CD8-positive, alpha-beta memory T cell (primary cell): ENCODE data around the gene C1QL3. TPM values are rescaled to one million over a fixed set of nuclear protein-coding genes. Genes with fewer than 3 reads are reported as not detected.

Source experiments
- CTCF ChIA-PET: fragments of 350-600 bp; sonication (Branson Sonifier 250); formaldehyde crosslinking; loops from one replicate; lab custom pipeline; 2021; ENCODE audit warnings: antibody characterized with exemption; lab: Charles Lee
- POLR2A ChIA-PET: fragments of 350-600 bp; sonication (Branson Sonifier 250); formaldehyde crosslinking; loops from one replicate; lab custom pipeline; 2021; ENCODE audit warnings: antibody characterized with exemption; lab: Charles Lee
- DNase-seq, 5 donors: peaks; one replicate each; pipeline versions ENCODE4 v3.0.0 to v3.0.0-alpha.2; 2020 to 2022; ENCODE audit warnings: mixed read lengths in 1 of 5
- H3K27ac ChIP-seq: one replicate; pipeline ENCODE4 v1.7.0; 2013; ENCODE audit warnings: low read depth, mild to moderate bottlenecking, low read length, moderate library complexity
- H3K27me3 ChIP-seq: 2 replicates; pipeline ENCODE4 v1.7.0; 2013; ENCODE audit warnings: low read length, mild to moderate bottlenecking; ENCODE audit not compliant: insufficient read depth, poor library complexity, severe bottlenecking
- H3K36me3 ChIP-seq: 2 replicates; pipeline ENCODE4 v1.7.0; 2013; ENCODE audit warnings: mild to moderate bottlenecking, low read length, moderate library complexity; ENCODE audit not compliant: insufficient read depth
- H3K4me1 ChIP-seq: 2 replicates; pipeline ENCODE4 v1.7.0; 2013; ENCODE audit warnings: mild to moderate bottlenecking, low read length, moderate library complexity; ENCODE audit not compliant: insufficient read depth
- H3K4me3 ChIP-seq: 2 replicates; pipeline ENCODE4 v1.7.0; 2013; ENCODE audit warnings: mild to moderate bottlenecking, low read length
- H3K9me3 ChIP-seq: 2 replicates; pipeline ENCODE4 v1.7.0; 2013; ENCODE audit warnings: mild to moderate bottlenecking, low read length
- H3K27ac Mint-ChIP-seq, 8 donors: one replicate each; pipeline ENCODE4 v1.8.0; 2020 to 2021; ENCODE audit warnings: mixed read lengths in 8 of 8, mild to moderate bottlenecking in 6 of 8, inconsistent platforms in 3 of 8, moderate library complexity in 3 of 8
- H3K27me3 Mint-ChIP-seq, 2 donors: one replicate each; pipeline ENCODE4 v1.8.0; 2020 to 2021; ENCODE audit warnings: mixed read lengths in 2 of 2, mild to moderate bottlenecking in 1 of 2, moderate library complexity in 1 of 2
- H3K36me3 Mint-ChIP-seq, 3 donors: one replicate each; pipeline ENCODE4 v1.8.0; 2020 to 2021; ENCODE audit warnings: mixed read lengths in 3 of 3, inconsistent platforms in 1 of 3, mild to moderate bottlenecking in 1 of 3
- H3K4me1 Mint-ChIP-seq, 3 donors: one replicate each; pipeline ENCODE4 v1.8.0; 2020 to 2021; ENCODE audit warnings: mixed read lengths in 3 of 3, inconsistent platforms in 1 of 3, mild to moderate bottlenecking in 1 of 3
- H3K4me3 Mint-ChIP-seq, 7 donors: one replicate each; pipeline ENCODE4 v1.8.0; 2020 to 2021; ENCODE audit warnings: mixed read lengths in 7 of 7, mild to moderate bottlenecking in 6 of 7, moderate library complexity in 4 of 7, inconsistent platforms in 2 of 7
- H3K9me3 Mint-ChIP-seq, 5 donors: one replicate each; pipeline ENCODE4 v1.8.0; 2020 to 2022; ENCODE audit warnings: mixed read lengths in 5 of 5, mild to moderate bottlenecking in 3 of 5, moderate library complexity in 2 of 5, inconsistent platforms in 1 of 5
- polyA plus RNA-seq: library from polyadenylated mRNA; unstranded; fragments of 300-500 nt; fragmentation: Illumina TruSeq; gene quantifications from one replicate; pipeline ENCODE4 v1.2.3, GENCODE V29; 2021
- total RNA-seq, 2 experiments: library from RNA; stranded (reverse); gene quantifications; one replicate each; pipeline ENCODE4 v1.2.3, GENCODE V29; 2021

Gene C1QL3
- total and polyA plus RNA-seq, 3 experiments from 2014 or later: 0.18 to 0.31 (median 0.26) TPM

DNA sequence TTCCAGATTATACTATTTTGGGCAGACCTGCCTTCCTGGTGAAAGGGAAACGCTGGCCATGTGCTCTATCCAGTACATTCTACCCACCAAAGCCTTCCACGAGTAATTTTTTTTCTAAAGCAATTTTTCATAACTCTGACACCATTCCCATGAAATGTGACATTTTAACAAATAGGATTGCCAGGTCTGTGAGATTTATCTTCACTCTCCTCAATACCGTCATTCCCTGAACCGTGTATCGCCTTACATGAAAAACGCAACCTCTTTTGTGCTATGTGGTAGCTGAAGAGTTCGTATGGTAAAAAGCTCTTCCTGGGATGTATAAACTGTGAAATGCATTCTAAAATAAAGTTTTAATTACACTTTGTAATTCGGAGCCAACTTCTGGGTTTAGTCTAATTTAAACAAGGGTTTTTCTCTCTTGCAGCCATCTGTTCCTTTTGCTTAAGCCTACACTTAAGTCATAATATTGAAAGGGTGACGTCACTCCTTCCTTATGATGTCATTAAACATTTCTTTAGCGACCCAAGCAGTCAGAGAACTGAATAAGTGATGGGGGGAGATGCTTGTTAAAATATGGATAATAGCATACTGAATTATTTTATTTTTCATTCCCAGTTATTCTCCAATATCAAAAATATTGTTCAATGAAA is 27.7 kb downstream of the C1QL3 start:
- Histone ChIP-seq H3K4me3 (no peak overlapping the region), H3K9me3 (no peaks in the 10 kb centered on the region), H3K4me1 (no peaks in the 10 kb centered on the region), H3K27ac (no peak overlapping the region), H3K36me3 (no peaks in the 10 kb centered on the region), H3K27me3 (no peaks in the 10 kb centered on the region)
- CTCF ChIA-PET: no interaction called here
- peaks cover 0 to 11% (median 5%) of the 10 kb centered on the region in 3 donors for H3K4me1 Mint-ChIP-seq
- H3K36me3 Mint-ChIP-seq: peaks cover 0 to 55% (median 31%) of the 10 kb centered on the region in 3 donors
- no peaks in the 10 kb centered on the region for H3K9me3 Mint-ChIP-seq
- H3K27ac Mint-ChIP-seq: peak overlapping the region in 1 of 8 donors; percentile 66
- POLR2A ChIA-PET: no interaction called here
- peaks cover 0 to 2% of the 10 kb centered on the region in 2 donors for H3K27me3 Mint-ChIP-seq
- DNase-seq: no peak
- no peak overlapping the region for H3K4me3 Mint-ChIP-seq

- Histone ChIP-seq H3K9me3 (no peaks in the 10 kb centered on the region), H3K4me3 (no peak overlapping the region), H3K27me3 (no peaks in the 10 kb centered on the region), H3K27ac (no peak overlapping the region), H3K4me1 (no peaks in the 10 kb centered on the region), H3K36me3 (no peaks in the 10 kb centered on the region)
- Mint-ChIP-seq H3K36me3 (peaks cover 4 to 53% (median 31%) of the 10 kb centered on the region in 3 donors), H3K4me1 (peaks cover 0 to 8% (median 5%) of the 10 kb centered on the region in 3 donors), H3K4me3 (no peak overlapping the region), H3K27ac (peak overlapping the region in 1 of 8 donors; percentile 39), H3K27me3 (peaks cover 0 to 2% of the 10 kb centered on the region in 2 donors), H3K9me3 (no peaks in the 10 kb centered on the region)
- CTCF ChIA-PET: no interaction called here
- POLR2A ChIA-PET: no interaction called here
- DNase-seq: no peak
Observed at GRCh38 chr10:16491933-16492332, 29.7 kb downstream of the C1QL3 start.

- H3K4me3 Mint-ChIP-seq: no peak overlapping the region
- DNase-seq: no peak
- peaks cover 13 to 57% (median 31%) of the 10 kb centered on the region in 3 donors for H3K36me3 Mint-ChIP-seq
- H3K27me3 Mint-ChIP-seq: no peaks in the 10 kb centered on the region
- H3K4me1 Mint-ChIP-seq: peaks cover 0 to 4% (median 0%) of the 10 kb centered on the region in 3 donors
- ChIA-PET POLR2A (no interaction called here), CTCF (no interaction called here)
- Histone ChIP-seq H3K9me3 (no peaks in the 10 kb centered on the region), H3K4me1 (no peaks in the 10 kb centered on the region), H3K27ac (no peak overlapping the region), H3K36me3 (no peaks in the 10 kb centered on the region), H3K27me3 (no peaks in the 10 kb centered on the region), H3K4me3 (no peak overlapping the region)
- H3K9me3 Mint-ChIP-seq: no peaks in the 10 kb centered on the region
- peak overlapping the region in 1 of 8 donors; percentile 6 for H3K27ac Mint-ChIP-seq
Observed at GRCh38 chr10:16490511-16490910, 31.2 kb downstream of the C1QL3 start.

GRCh38 chr10:16483241-16483917 is 38.3 kb downstream of the C1QL3 start:
- H3K27me3 Mint-ChIP-seq: no peaks in the 10 kb centered on the region
- DNase-seq: no peak
- H3K27ac Mint-ChIP-seq: no peak overlapping the region
- Histone ChIP-seq H3K4me3 (no peak overlapping the region), H3K36me3 (no peaks in the 10 kb centered on the region), H3K27ac (no peak overlapping the region), H3K9me3 (no peaks in the 10 kb centered on the region), H3K27me3 (no peaks in the 10 kb centered on the region), H3K4me1 (no peaks in the 10 kb centered on the region)
- H3K4me1 Mint-ChIP-seq: peaks cover 1 to 18% (median 13%) of the 10 kb centered on the region in 3 donors
- no peaks in the 10 kb centered on the region for H3K9me3 Mint-ChIP-seq
- POLR2A ChIA-PET: no interaction called here
- no peak overlapping the region for H3K4me3 Mint-ChIP-seq
- CTCF ChIA-PET: interaction anchor here (1.0 kb wide), 1 partner anchor 15 kb away, joined by 5 read pairs; no protein-coding TSS in a partner anchor
- peaks cover 15 to 44% (median 21%) of the 10 kb centered on the region in 3 donors for H3K36me3 Mint-ChIP-seq

DNA sequence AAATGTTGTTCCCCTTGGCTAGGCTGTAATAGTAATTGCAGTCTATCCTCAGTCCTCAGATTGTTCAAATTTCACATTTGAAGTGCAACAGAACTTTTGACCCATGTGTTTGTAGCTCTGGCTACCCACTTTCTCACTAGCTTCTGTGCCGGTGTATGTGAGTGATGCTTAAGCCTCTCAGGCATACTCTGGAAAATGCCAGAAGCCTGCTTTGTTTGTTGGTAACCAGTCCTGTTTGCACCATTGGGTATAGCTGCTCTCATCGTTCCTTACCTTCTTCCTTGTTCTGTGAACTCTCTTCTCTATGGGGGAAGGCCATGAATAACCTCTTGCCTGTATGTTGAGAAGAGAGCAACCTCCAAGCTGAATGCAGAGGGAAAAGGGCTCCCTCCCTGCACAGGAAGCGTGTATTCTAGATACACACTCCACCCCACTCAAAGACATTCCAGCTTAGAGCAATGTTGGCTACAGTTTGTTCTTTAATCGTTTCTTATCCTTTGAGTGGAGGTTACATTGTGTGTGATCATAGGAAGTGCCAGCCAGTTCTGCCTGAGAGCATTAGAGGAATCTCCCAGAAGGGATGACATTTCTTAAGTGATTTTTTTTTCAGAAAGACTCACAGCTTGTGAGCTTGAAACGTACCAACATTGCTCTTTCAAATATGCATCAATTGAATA is 40.5 kb downstream of the C1QL3 start:
- Mint-ChIP-seq H3K27me3 (no peaks in the 10 kb centered on the region), H3K27ac (no peak overlapping the region), H3K4me3 (no peak overlapping the region), H3K36me3 (peaks cover 9 to 30% (median 12%) of the 10 kb centered on the region in 3 donors), H3K9me3 (no peaks in the 10 kb centered on the region), H3K4me1 (peaks cover 1 to 18% (median 13%) of the 10 kb centered on the region in 3 donors)
- CTCF ChIA-PET: no interaction called here
- POLR2A ChIA-PET: no interaction called here
- no peaks in the 10 kb centered on the region for H3K36me3 ChIP-seq
- H3K27me3 ChIP-seq: no peaks in the 10 kb centered on the region
- H3K9me3 ChIP-seq: no peaks in the 10 kb centered on the region
- no peak overlapping the region for H3K4me3 ChIP-seq
- no peak for DNase-seq
- no peak overlapping the region for H3K27ac ChIP-seq
- H3K4me1 ChIP-seq: no peaks in the 10 kb centered on the region

- Histone ChIP-seq H3K4me1 (no peaks in the 10 kb centered on the region), H3K9me3 (no peaks in the 10 kb centered on the region), H3K27me3 (no peaks in the 10 kb centered on the region), H3K27ac (no peak overlapping the region), H3K4me3 (no peak overlapping the region), H3K36me3 (no peaks in the 10 kb centered on the region)
- Mint-ChIP-seq H3K4me1 (peaks cover 6 to 14% (median 12%) of the 10 kb centered on the region in 3 donors), H3K4me3 (no peak overlapping the region), H3K36me3 (peaks cover 0 to 12% (median 2%) of the 10 kb centered on the region in 3 donors), H3K27ac (no peak overlapping the region), H3K9me3 (no peaks in the 10 kb centered on the region), H3K27me3 (no peaks in the 10 kb centered on the region)
- ChIA-PET POLR2A (no interaction called here), CTCF (no interaction called here)
- DNase-seq: no peak
Observed at GRCh38 chr10:16478801-16479200, 42.9 kb downstream of the C1QL3 start.

DNA sequence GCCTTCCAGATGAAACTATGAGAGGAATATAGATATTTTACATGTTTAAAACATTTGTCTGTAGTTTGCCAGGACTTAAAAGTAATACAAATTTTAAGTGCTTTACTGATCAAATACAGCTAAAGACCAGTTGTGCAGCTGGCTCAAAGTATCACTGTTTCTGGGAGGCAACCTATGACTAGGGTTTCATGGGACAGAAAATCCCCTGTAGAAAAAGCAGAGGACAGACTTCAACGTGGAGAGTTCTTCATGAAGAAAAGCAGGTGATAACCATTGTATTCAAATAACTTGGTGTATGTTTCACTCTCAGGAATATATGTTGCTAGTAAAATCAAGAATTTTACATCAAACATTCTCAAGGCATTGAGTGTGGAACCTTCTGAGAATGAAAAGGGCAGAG is 43.9 kb downstream of the C1QL3 start:
- ChIA-PET CTCF (no interaction called here), POLR2A (no interaction called here)
- H3K27ac Mint-ChIP-seq: no peak overlapping the region

GRCh38 chr10:16472828-16473227 is 48.9 kb downstream of the C1QL3 start:
- no peak overlapping the region for H3K27ac Mint-ChIP-seq
- no peak overlapping the region for H3K4me3 Mint-ChIP-seq

More for the DNA sequence above, 43.9 kb downstream of the C1QL3 start:
- Histone ChIP-seq H3K27me3 (no peaks in the 10 kb centered on the region), H3K4me3 (no peak overlapping the region), H3K27ac (no peak overlapping the region), H3K36me3 (no peaks in the 10 kb centered on the region), H3K4me1 (no peaks in the 10 kb centered on the region), H3K9me3 (no peaks in the 10 kb centered on the region)
- H3K36me3 Mint-ChIP-seq: peaks cover 0 to 9% (median 2%) of the 10 kb centered on the region in 3 donors
- H3K9me3 Mint-ChIP-seq: no peaks in the 10 kb centered on the region
- no peak overlapping the region for H3K4me3 Mint-ChIP-seq
- DNase-seq: no peak
- H3K27me3 Mint-ChIP-seq: no peaks in the 10 kb centered on the region
- peaks cover 8 to 11% (median 9%) of the 10 kb centered on the region in 3 donors for H3K4me1 Mint-ChIP-seq

More at GRCh38 chr10:16472828-16473227, 48.9 kb downstream of the C1QL3 start:
- DNase-seq: no peak
- no peaks in the 10 kb centered on the region for H3K9me3 ChIP-seq
- Mint-ChIP-seq H3K4me1 (peaks cover 20 to 34% (median 25%) of the 10 kb centered on the region in 3 donors), H3K27me3 (peaks cover 0 to 2% of the 10 kb centered on the region in 2 donors), H3K36me3 (peaks cover 7 to 22% (median 14%) of the 10 kb centered on the region in 3 donors), H3K9me3 (no peaks in the 10 kb centered on the region)
- no peaks in the 10 kb centered on the region for H3K27me3 ChIP-seq
- no peaks in the 10 kb centered on the region for H3K4me1 ChIP-seq
- no peak overlapping the region for H3K4me3 ChIP-seq
- CTCF ChIA-PET: no interaction called here
- no peak overlapping the region for H3K27ac ChIP-seq
- no peaks in the 10 kb centered on the region for H3K36me3 ChIP-seq
- POLR2A ChIA-PET: no interaction called here
